HEK293 (cell line): ENCODE results near the gene ZCCHC10.
A peak's percentile ranks its signal among the peaks of the same experiment; 100 is the strongest.

Experiments
- CTCF ChIA-PET: fragments of 350-600 bp; formaldehyde crosslinking; extraction: SDS; loops from one replicate; lab custom pipeline; 2021; ENCODE audit warnings: antibody characterized with exemption; lab: Yijun Ruan, JAX
- POLR2A ChIA-PET: fragments of 300-600 bp; formaldehyde crosslinking; extraction: SDS; loops from one replicate; lab custom pipeline; 2020; ENCODE audit warnings: antibody characterized with exemption, inconsistent platforms; lab: Yijun Ruan, JAX
- H3K27ac ChIP-seq: fragments of 200-500 bp; sonication (Bioruptor generic); 2 replicates; pipeline ENCODE4 v1.5.1; 2014; ENCODE audit warnings: low read depth, low read length, control low read depth, inconsistent platforms; ENCODE audit errors: extremely low read depth
- H3K36me3 ChIP-seq, 2 experiments: fragments of 200-500 bp in 1 of 2; sonication (Bioruptor generic) in 1 of 2; 1 replicate in 1 of 2; 2 replicates in 1 of 2; pipeline ENCODE4 v1.5.1; 2014 to 2017; ENCODE audit warnings: inconsistent platforms in 2 of 2, low read length in 2 of 2; ENCODE audit not compliant: control insufficient read depth in 2 of 2, insufficient read depth in 1 of 2
- H3K4me1 ChIP-seq: fragments of 200-500 bp; sonication (Bioruptor generic); 2 replicates; pipeline ENCODE4 v1.5.1; 2014; ENCODE audit warnings: mild to moderate bottlenecking, low read length, inconsistent platforms; ENCODE audit not compliant: control insufficient read depth, insufficient read depth
- H3K4me3 ChIP-seq: 2 replicates; pipeline ENCODE4 v1.5.1; 2011; ENCODE audit warnings: low read depth, mild to moderate bottlenecking, control low read depth, low read length, moderate library complexity
- H3K9me3 ChIP-seq: fragments of 200-500 bp; sonication (Bioruptor generic); 2 replicates; pipeline ENCODE4 v1.5.1; 2014; ENCODE audit warnings: low read depth, low read length, inconsistent platforms; ENCODE audit not compliant: control insufficient read depth, insufficient read depth
- EGR2 ChIP-seq: fragments of 450-650 bp; formaldehyde crosslinking; IDR thresholded peaks from 2 replicates; pipeline ENCODE4 v1.5.1; 2016; ENCODE audit warnings: low read depth, missing biosample characterization, missing genetic modification characterization
- KLF10 ChIP-seq: fragments of 450-650 bp; IDR thresholded peaks from 2 replicates; pipeline ENCODE4 v1.5.1; 2018; ENCODE audit warnings: missing biosample characterization, mild to moderate bottlenecking, missing genetic modification characterization
- SCRT2 ChIP-seq: fragments of 450-650 bp; formaldehyde crosslinking; IDR thresholded peaks from 2 replicates; pipeline ENCODE4 v1.5.1; 2016; ENCODE audit warnings: missing biosample characterization, missing genetic modification characterization
- SP2 ChIP-seq: fragments of 450-650 bp; formaldehyde crosslinking; IDR thresholded peaks from 2 replicates; pipeline ENCODE4 v1.5.1; 2016; ENCODE audit warnings: missing biosample characterization, missing genetic modification characterization
- TRIM28 ChIP-seq: IDR thresholded peaks from 2 replicates; pipeline ENCODE4 v1.6.1; 2011; ENCODE audit warnings: low read length, control low read depth, borderline replicate concordance
- ZBTB17 ChIP-seq: fragments of 450-650 bp; formaldehyde crosslinking; IDR thresholded peaks from 2 replicates; pipeline ENCODE4 v1.5.1; 2016; ENCODE audit warnings: missing biosample characterization, missing genetic modification characterization
- ZBTB20 ChIP-seq: fragments of 450-650 bp; formaldehyde crosslinking; IDR thresholded peaks from 2 replicates; pipeline ENCODE4 v1.5.1; 2016; ENCODE audit warnings: missing biosample characterization, missing genetic modification characterization
- ZEB2 ChIP-seq: fragments of 450-650 bp; formaldehyde crosslinking; IDR thresholded peaks from 2 replicates; pipeline ENCODE4 v1.5.1; 2016; ENCODE audit warnings: missing biosample characterization, missing genetic modification characterization
- ZNF132 ChIP-seq: fragments of 450-650 bp; formaldehyde crosslinking; IDR thresholded peaks from 2 replicates; pipeline ENCODE4 v1.5.1; 2017; ENCODE audit warnings: missing biosample characterization, missing genetic modification characterization, borderline replicate concordance
- ZNF174 ChIP-seq: fragments of 450-650 bp; formaldehyde crosslinking; IDR thresholded peaks from 2 replicates; pipeline ENCODE4 v1.5.0; 2017; ENCODE audit warnings: missing biosample characterization, mild to moderate bottlenecking, missing genetic modification characterization
- ZNF175 ChIP-seq: fragments of 450-650 bp; formaldehyde crosslinking; IDR thresholded peaks from 2 replicates; pipeline ENCODE4 v1.5.1; 2016; ENCODE audit warnings: missing biosample characterization, missing genetic modification characterization
- ZNF335 ChIP-seq: fragments of 450-650 bp; formaldehyde crosslinking; conservative IDR thresholded peaks from 2 replicates; pipeline ENCODE4 v1.5.1; 2016; ENCODE audit warnings: missing biosample characterization, missing genetic modification characterization
- ZNF366 ChIP-seq: fragments of 450-650 bp; formaldehyde crosslinking; conservative IDR thresholded peaks from 2 replicates; pipeline ENCODE4 v1.5.1; 2016; ENCODE audit warnings: missing biosample characterization, missing genetic modification characterization
- ZNF37A ChIP-seq: fragments of 450-650 bp; IDR thresholded peaks from 2 replicates; pipeline ENCODE4 v1.5.1; 2018; ENCODE audit warnings: missing biosample characterization, missing genetic modification characterization
- TF ChIP-seq, protein P1 (sequence below): fragments of 450-650 bp; IDR thresholded peaks from 2 replicates; pipeline ENCODE4 v1.5.1; 2018; ENCODE audit warnings: missing biosample characterization, missing genetic modification characterization
- TF ChIP-seq, protein P2 (sequence below): fragments of 450-650 bp; formaldehyde crosslinking; IDR thresholded peaks from 2 replicates; pipeline ENCODE4 v1.5.1; 2016; ENCODE audit warnings: missing biosample characterization, missing genetic modification characterization
- TF ChIP-seq, protein P3 (sequence below): fragments of 450-650 bp; formaldehyde crosslinking; IDR thresholded peaks from 2 replicates; pipeline ENCODE4 v1.5.1; 2016; ENCODE audit warnings: missing biosample characterization, missing genetic modification characterization
- TF ChIP-seq, protein P4 (sequence below): fragments of 450-650 bp; formaldehyde crosslinking; IDR thresholded peaks from 2 replicates; pipeline ENCODE4 v1.5.1; 2017; ENCODE audit warnings: missing biosample characterization, missing genetic modification characterization
- TF ChIP-seq, protein P5 (sequence below): fragments of 450-650 bp; formaldehyde crosslinking; IDR thresholded peaks from 2 replicates; pipeline ENCODE4 v1.5.1; 2016; ENCODE audit warnings: missing biosample characterization, missing genetic modification characterization

ZCCHC10 gene

DNA sequence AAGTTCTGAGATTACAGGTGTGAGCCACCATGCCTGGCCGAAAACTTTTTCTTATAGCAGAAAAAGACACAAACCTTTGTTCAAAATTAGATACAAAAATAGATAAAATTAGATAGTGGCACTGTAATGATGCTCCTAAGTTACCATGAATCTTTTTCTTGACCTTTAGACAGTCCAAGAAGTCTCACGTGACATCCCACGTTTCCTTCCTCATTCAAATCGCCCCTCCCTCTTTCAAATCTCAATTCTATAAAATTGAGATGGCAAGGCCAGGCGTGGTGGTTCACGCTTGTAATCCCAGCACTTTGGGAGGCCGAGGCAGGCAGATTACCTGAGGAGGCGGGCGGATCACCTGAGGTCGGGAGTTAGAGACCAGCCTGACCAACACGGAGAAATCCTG lies 7.7 kb upstream of the ZCCHC10 start (continued):
- no peak for TF ChIP-seq ZNF132

DNA sequence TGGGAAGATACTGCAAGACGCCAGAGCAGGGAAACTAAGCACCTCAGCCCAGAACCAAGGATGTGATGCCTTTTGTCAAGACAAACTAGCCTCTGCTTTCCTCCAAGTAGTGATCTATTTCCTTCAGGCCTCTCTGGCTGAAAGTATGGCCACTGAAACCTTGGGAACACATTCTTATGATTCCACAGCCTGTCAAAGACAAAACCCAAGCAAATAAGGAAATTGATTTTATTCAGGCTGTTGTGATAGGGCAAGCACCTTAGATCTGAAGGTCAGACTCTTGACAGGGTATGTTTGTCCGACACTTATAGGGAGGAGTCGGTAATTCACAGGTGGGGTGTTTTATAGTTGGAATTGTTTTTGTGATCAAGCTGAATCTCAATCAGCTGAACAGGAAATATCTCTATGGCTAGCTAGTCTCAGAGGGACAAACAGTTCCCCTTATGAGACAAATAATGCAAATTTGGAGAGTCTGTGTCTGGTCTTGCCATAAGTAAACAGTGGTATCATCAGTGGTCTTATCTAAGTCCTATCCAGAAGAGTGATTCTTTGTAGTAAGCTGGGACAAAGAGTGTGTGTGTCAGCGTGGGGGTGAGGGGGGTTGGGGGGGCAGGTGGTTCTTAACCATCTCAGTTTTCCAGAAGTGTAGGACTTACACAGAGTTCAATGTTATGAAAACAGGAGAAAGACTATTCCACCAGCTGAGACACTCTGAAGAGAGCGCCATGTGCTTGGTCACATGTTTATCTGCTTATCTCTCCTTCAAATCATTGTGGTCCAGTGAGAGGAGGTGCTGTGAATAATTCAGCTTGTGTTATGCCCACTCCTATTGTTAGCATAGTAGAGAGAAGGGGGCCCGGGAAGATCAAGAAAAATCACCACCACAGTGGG lies 6.7 kb upstream of the ZCCHC10 start:
- peak; percentile 54; the same call in 1 of the 2 replicates for TF ChIP-seq ZBTB20 (tag by site-specific recombination)
- TF ChIP-seq ZNF37A (tag by site-specific recombination), result no peak
- TF ChIP-seq SP2 (tag by site-specific recombination), result no peak
- TF ChIP-seq ZNF175 (tag by site-specific recombination), result no peak
- no peak for TF ChIP-seq ZNF174 (tag by site-specific recombination)
- TF ChIP-seq ZNF335 (tag by site-specific recombination), result peak; percentile 25; the same call in 1 of the 2 replicates
- peak; percentile 15; the same call in 1 of the 2 replicates for TF ChIP-seq EGR2 (tag by site-specific recombination)
- TF ChIP-seq, protein P1, sequence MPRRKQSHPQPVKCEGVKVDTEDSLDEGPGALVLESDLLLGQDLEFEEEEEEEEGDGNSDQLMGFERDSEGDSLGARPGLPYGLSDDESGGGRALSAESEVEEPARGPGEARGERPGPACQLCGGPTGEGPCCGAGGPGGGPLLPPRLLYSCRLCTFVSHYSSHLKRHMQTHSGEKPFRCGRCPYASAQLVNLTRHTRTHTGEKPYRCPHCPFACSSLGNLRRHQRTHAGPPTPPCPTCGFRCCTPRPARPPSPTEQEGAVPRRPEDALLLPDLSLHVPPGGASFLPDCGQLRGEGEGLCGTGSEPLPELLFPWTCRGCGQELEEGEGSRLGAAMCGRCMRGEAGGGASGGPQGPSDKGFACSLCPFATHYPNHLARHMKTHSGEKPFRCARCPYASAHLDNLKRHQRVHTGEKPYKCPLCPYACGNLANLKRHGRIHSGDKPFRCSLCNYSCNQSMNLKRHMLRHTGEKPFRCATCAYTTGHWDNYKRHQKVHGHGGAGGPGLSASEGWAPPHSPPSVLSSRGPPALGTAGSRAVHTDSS (tag by site-specific recombination), result no peak
- Histone ChIP-seq H3K4me1 (peaks cover 12% of the 10 kb centered on the region), H3K4me3 (no peak overlapping the region), H3K9me3 (no peaks in the 10 kb centered on the region), H3K36me3 (no peaks in the 10 kb centered on the region), H3K27ac (peak overlapping the region; percentile 29; the same call in 1 of the 2 replicates)
- ChIA-PET CTCF (interaction anchor here (0.6 kb wide), 1 partner anchor 79 kb away, joined by 3 read pairs; no protein-coding TSS in a partner anchor), POLR2A (interaction anchor here (0.7 to 1.8 kb wide), 2 partner anchors 19 to 186 kb away, joined by 4 to 9 read pairs; partner anchors contain the start of gene HSPA4)

DNA sequence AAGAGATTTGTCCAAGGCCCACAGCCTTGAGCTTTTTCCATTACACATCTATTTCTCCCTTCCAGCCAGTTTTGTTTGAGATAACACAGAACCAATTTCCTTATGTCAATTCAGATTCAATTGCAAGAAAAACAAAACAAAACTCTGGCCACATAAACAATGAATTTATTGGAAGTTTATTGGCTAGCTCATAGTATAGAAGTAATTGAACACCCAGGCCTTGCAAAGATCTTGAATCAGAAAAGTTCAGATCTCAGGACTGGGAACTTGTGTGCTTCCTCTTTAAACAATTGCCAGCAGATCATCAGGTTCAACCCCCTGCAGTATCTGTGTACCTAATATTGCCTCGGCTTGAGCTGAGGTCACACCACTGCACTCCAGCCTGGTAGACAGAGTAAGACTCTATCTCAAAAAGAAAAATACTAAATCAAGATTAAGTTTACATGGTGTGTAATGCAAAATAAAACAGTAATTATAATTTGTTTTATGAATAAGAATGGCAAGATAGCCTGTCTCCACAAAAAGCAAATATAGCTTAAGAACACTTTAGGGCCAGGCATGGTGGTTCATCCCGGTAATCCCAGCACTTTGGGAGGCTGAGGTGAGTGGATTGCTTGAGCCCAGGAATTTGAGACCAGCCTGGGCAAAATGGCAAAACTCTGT lies 4.1 kb upstream of the ZCCHC10 start:
- ChIA-PET POLR2A (interaction anchor here (1.6 to 1.9 kb wide), 2 partner anchors 21 to 164 kb away, joined by 5 to 12 read pairs; partner anchors contain the start of genes GDF9, HSPA4 and UQCRQ), CTCF (interaction anchor here (1.4 kb wide), 1 partner anchor 9 kb away, joined by 3 read pairs; no protein-coding TSS in a partner anchor)
- Histone ChIP-seq H3K4me1 (peaks cover 12% of the 10 kb centered on the region), H3K9me3 (no peaks in the 10 kb centered on the region), H3K4me3 (no peak overlapping the region), H3K36me3 (no peaks in the 10 kb centered on the region), H3K27ac (peak overlapping the region; percentile 56)
- TF ChIP-seq, protein P2, sequence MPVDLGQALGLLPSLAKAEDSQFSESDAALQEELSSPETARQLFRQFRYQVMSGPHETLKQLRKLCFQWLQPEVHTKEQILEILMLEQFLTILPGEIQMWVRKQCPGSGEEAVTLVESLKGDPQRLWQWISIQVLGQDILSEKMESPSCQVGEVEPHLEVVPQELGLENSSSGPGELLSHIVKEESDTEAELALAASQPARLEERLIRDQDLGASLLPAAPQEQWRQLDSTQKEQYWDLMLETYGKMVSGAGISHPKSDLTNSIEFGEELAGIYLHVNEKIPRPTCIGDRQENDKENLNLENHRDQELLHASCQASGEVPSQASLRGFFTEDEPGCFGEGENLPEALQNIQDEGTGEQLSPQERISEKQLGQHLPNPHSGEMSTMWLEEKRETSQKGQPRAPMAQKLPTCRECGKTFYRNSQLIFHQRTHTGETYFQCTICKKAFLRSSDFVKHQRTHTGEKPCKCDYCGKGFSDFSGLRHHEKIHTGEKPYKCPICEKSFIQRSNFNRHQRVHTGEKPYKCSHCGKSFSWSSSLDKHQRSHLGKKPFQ, result 0 out of 2 replicates have a peak, but pooled peaks have one; percentile 48
- TF ChIP-seq, protein P3, sequence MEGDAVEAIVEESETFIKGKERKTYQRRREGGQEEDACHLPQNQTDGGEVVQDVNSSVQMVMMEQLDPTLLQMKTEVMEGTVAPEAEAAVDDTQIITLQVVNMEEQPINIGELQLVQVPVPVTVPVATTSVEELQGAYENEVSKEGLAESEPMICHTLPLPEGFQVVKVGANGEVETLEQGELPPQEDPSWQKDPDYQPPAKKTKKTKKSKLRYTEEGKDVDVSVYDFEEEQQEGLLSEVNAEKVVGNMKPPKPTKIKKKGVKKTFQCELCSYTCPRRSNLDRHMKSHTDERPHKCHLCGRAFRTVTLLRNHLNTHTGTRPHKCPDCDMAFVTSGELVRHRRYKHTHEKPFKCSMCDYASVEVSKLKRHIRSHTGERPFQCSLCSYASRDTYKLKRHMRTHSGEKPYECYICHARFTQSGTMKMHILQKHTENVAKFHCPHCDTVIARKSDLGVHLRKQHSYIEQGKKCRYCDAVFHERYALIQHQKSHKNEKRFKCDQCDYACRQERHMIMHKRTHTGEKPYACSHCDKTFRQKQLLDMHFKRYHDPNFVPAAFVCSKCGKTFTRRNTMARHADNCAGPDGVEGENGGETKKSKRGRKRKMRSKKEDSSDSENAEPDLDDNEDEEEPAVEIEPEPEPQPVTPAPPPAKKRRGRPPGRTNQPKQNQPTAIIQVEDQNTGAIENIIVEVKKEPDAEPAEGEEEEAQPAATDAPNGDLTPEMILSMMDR (tag by site-specific recombination), result no peak
- TF ChIP-seq, protein P4, sequence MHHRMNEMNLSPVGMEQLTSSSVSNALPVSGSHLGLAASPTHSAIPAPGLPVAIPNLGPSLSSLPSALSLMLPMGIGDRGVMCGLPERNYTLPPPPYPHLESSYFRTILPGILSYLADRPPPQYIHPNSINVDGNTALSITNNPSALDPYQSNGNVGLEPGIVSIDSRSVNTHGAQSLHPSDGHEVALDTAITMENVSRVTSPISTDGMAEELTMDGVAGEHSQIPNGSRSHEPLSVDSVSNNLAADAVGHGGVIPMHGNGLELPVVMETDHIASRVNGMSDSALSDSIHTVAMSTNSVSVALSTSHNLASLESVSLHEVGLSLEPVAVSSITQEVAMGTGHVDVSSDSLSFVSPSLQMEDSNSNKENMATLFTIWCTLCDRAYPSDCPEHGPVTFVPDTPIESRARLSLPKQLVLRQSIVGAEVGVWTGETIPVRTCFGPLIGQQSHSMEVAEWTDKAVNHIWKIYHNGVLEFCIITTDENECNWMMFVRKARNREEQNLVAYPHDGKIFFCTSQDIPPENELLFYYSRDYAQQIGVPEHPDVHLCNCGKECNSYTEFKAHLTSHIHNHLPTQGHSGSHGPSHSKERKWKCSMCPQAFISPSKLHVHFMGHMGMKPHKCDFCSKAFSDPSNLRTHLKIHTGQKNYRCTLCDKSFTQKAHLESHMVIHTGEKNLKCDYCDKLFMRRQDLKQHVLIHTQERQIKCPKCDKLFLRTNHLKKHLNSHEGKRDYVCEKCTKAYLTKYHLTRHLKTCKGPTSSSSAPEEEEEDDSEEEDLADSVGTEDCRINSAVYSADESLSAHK (tag by site-specific recombination), result peak; percentile 46; the same call in 1 of the 2 replicates
- TF ChIP-seq TRIM28 (0 out of 2 replicates have a peak, but pooled peaks have one; percentile 28), ZBTB17 (tag by site-specific recombination) (peak; percentile 59), KLF10 (tag by site-specific recombination) (0 out of 2 replicates have a peak, but pooled peaks have one; percentile 36), ZNF366 (tag by site-specific recombination) (no peak), SCRT2 (tag by site-specific recombination) (0 out of 2 replicates have a peak, but pooled peaks have one; percentile 45), ZEB2 (tag by site-specific recombination) (peak; percentile 56; the same call in 1 of the 2 replicates)
- TF ChIP-seq, protein P5, sequence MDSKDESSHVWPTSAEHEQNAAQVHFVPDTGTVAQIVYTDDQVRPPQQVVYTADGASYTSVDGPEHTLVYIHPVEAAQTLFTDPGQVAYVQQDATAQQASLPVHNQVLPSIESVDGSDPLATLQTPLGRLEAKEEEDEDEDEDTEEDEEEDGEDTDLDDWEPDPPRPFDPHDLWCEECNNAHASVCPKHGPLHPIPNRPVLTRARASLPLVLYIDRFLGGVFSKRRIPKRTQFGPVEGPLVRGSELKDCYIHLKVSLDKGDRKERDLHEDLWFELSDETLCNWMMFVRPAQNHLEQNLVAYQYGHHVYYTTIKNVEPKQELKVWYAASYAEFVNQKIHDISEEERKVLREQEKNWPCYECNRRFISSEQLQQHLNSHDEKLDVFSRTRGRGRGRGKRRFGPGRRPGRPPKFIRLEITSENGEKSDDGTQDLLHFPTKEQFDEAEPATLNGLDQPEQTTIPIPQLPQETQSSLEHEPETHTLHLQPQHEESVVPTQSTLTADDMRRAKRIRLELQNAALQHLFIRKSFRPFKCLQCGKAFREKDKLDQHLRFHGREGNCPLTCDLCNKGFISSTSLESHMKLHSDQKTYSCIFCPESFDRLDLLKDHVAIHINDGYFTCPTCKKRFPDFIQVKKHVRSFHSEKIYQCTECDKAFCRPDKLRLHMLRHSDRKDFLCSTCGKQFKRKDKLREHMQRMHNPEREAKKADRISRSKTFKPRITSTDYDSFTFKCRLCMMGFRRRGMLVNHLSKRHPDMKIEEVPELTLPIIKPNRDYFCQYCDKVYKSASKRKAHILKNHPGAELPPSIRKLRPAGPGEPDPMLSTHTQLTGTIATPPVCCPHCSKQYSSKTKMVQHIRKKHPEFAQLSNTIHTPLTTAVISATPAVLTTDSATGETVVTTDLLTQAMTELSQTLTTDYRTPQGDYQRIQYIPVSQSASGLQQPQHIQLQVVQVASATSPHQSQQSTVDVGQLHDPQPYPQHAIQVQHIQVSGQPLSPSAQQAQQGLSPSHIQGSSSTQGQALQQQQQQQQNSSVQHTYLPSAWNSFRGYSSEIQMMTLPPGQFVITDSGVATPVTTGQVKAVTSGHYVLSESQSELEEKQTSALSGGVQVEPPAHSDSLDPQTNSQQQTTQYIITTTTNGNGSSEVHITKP (tag by site-specific recombination), result peak; percentile 98
